HG03469 (cell line): ENCODE measurements around the gene DAP.
"Not testable (repeated sequence)": the region's sequence is repeated elsewhere in the genome, so short reads cannot be mapped to it uniquely, and the experiment has no call there.

Experiments
- ATAC-seq: cut with Tn5 transposase; IDR thresholded peaks from one replicate; pipeline ENCODE4 v1.9.1; 2021; ENCODE audit warnings: mild to moderate bottlenecking, moderate library complexity, moderate number of reproducible peaks; ENCODE audit not compliant: unreplicated experiment

DAP gene

GRCh38 chr5:10674582-10674981 lies 86.5 kb downstream of the DAP start:
- ATAC-seq, result no peak

GRCh38 chr5:10674096-10674495 lies 86.9 kb downstream of the DAP start:
- no peak for ATAC-seq

- no peak for ATAC-seq
Measured at GRCh38 chr5:10673407-10673806, 87.6 kb downstream of the DAP start.

GRCh38 chr5:10673017-10673389 lies 88.0 kb downstream of the DAP start:
- no peak for ATAC-seq

- ATAC-seq, result no peak
Measured at GRCh38 chr5:10672146-10673016, 88.7 kb downstream of the DAP start.

- ATAC-seq, result no peak
Measured at GRCh38 chr5:10671041-10672008, 89.7 kb downstream of the DAP start.

DNA sequence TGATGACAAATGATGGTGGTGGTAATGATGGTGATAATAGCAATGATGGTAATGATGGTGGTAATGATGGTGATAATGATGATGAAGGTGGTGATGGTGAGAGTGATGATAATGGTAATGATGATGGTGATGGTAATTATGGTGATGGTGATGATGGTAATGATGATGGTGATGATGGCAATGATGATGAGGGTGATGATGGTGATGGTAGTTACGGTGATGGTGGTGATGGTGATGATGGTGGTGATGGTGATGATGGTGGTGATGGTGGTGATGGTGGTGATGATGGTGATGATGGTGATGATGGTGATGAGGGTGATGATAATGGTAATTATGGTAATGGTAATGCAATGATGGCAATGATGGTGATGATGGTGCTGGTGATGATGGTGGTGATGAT lies 91.1 kb downstream of the DAP start:
- ATAC-seq, result no peak

DNA sequence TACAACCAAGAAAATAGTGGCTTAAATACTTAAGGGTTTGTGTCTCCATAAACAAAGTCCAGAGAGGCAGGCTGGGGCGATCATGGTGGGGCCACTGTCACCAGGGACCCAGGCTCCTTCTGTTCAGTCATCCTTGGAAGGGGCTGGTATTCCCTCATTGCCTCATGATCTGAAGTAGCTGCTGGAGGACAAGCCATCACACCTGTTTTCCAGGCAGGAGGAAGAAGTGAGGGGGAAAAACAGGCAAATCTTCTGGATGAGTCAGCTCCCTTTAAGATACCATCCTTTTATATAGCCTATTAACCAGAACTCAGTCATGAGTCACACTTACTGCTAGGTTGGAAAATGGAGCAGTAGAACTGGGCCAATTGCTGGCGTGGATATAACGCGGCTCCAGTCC lies 92.3 kb downstream of the DAP start:
- no peak for ATAC-seq

- no peak for ATAC-seq
Measured at GRCh38 chr5:10667431-10668057, 93.5 kb downstream of the DAP start.

GRCh38 chr5:10666531-10667299 lies 94.3 kb downstream of the DAP start:
- ATAC-seq, result no peak

- no peak for ATAC-seq
Measured at GRCh38 chr5:10665799-10666198, 95.2 kb downstream of the DAP start.

GRCh38 chr5:10664180-10664769 lies 96.8 kb downstream of the DAP start:
- ATAC-seq, result not testable (repeated sequence)

GRCh38 chr5:10663489-10664179 lies 97.4 kb downstream of the DAP start:
- no peak for ATAC-seq

DNA sequence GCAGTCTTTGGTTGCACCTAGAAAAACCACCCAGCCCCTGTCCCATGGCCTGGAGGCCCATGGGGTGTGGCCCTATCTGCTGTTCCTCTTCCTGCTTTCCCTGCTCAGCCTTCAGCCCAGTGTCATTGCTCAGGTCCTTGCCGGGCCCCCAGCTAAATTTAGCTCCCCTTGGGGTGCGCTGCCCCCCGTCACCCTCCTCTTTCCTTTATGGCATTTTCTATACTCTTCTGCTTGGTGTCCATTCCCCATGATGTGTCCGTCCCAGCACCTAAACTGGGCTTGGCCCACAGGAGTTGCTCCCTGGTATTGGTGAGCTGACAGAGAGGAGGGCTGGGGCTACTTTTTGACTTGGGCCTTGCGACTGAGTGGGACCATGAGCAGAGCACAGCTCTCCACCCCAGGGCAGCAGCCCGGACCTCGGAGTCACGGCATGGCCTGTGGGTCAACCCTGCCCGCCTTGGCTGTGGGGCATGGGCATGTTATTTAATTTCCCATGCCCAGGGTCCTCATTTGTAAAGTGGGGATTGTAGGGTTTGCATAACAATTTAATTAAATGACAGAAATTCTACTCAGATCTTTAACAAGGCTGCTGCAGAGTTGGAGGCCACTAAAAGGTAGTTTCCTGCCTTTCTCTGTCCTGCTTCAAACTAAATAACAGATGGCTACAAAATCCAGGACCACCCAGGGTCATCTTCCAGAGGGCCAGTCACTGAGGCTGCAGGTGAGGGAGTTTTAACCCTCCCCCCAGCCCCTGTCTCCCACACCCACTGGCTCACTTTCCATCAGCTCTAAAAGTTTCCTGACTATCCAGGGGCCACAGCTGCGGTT lies 98.2 kb downstream of the DAP start:
- ATAC-seq, result no peak

- no peak for ATAC-seq
Measured at GRCh38 chr5:10662083-10662482, 99.0 kb downstream of the DAP start.

- ATAC-seq, result no peak
Measured at GRCh38 chr5:10661401-10661800, 99.6 kb downstream of the DAP start.

DNA sequence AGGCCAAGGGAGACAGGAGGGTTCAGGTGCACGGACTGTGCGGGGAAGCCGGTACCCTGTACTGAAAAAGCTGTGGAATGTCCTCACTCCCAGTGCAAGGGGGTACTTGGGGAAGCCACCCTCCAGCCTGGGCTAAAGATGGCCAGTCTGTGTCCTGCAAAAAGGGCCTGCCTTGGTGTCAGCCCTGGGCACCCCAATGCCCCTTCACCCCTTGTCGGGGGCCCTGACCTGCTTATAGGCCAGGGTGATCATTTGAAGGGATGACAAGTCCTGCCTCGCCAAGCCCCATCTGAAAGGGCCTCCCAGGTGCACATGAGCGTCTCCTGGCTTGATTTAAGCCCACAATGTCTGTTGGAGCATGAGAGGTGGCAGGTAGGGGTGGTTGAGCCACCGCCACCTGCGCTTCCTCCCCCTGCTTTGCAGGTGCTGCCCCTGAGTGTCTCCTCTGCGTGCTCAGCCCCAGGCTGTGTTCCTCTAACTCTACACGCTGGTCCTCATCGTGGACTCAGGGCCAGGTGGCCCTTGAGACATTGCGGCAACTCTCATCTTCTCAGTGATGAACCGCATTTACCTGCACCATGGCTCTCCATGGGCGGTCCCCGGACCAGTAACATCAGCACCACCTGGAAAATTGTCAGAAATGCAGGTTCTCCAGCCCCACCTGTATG lies 100.2 kb downstream of the DAP start:
- no peak for ATAC-seq

DNA sequence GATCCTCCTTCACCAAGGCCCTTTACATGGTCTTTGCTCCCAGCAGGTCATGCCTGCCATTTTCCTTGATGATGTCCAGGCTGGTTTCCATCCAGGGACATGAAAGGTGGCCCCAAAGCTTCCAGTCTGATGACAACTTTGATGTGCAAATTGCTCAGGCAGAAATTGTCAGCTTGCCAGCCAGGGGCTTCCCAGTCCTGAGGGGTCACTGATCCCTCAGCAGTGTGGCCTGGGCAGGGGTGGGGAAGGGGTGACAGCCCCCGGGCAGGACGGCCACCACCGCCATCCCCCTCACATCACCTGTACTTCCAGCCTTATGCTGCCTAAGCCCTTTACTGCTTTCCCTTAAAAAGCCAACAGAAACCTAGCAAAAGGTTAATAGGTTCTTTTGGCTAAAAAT lies 100.9 kb downstream of the DAP start:
- no peak for ATAC-seq
